ENCODE measurements around the gene PIRT.

GRCh38 chr17:10844621-10845387 is 6.9 kb upstream of the PIRT start:
- TF ChIP-seq POLR2A (IDR thresholded peaks at IDR 0.05; ENCODE audit: low read depth) (no peak), CTCF (IDR thresholded peaks at IDR 0.05) (peak; percentile 91 to 95 (median 91)), EP300 (IDR thresholded peaks at IDR 0.05) (no peak)

All from esophagus muscularis mucosa (tissue), 4 donors.